Fibroblast of mammary gland (primary cell): ENCODE measurements around the gene TCF23.
A peak's percentile ranks its signal among the peaks of the same experiment; 100 is the strongest.

ENCODE experiments used
- DNase-seq: peaks from one replicate; pipeline ENCODE4 v3.0.0-alpha.2; 2010; ENCODE audit warnings: low read depth
- H3K4me3 ChIP-seq: 2 replicates; pipeline ENCODE4 v1.5.1; 2011; ENCODE audit warnings: low read depth, mild to moderate bottlenecking, low read length, moderate library complexity; ENCODE audit not compliant: control insufficient read depth
- CTCF ChIP-seq: conservative IDR thresholded peaks from 2 replicates; pipeline ENCODE4 v1.5.1; 2011; ENCODE audit warnings: low read depth, low read length, inconsistent platforms; ENCODE audit not compliant: control insufficient read depth, insufficient read depth

The TCF23 gene

GRCh38 chr2:27130396-27130795 lies 18.4 kb upstream of the TCF23 start:
- no peak overlapping the region for H3K4me3 ChIP-seq
- no peak for TF ChIP-seq CTCF
- no peak for DNase-seq

- no peak for DNase-seq
- no peak overlapping the region for H3K4me3 ChIP-seq
- TF ChIP-seq CTCF = no peak
Observed at GRCh38 chr2:27131429-27131828, 17.4 kb upstream of the TCF23 start.

GRCh38 chr2:27133195-27133875 lies 15.5 kb upstream of the TCF23 start:
- H3K4me3 ChIP-seq = peak overlapping the region; percentile 88
- DNase-seq = no peak

DNA sequence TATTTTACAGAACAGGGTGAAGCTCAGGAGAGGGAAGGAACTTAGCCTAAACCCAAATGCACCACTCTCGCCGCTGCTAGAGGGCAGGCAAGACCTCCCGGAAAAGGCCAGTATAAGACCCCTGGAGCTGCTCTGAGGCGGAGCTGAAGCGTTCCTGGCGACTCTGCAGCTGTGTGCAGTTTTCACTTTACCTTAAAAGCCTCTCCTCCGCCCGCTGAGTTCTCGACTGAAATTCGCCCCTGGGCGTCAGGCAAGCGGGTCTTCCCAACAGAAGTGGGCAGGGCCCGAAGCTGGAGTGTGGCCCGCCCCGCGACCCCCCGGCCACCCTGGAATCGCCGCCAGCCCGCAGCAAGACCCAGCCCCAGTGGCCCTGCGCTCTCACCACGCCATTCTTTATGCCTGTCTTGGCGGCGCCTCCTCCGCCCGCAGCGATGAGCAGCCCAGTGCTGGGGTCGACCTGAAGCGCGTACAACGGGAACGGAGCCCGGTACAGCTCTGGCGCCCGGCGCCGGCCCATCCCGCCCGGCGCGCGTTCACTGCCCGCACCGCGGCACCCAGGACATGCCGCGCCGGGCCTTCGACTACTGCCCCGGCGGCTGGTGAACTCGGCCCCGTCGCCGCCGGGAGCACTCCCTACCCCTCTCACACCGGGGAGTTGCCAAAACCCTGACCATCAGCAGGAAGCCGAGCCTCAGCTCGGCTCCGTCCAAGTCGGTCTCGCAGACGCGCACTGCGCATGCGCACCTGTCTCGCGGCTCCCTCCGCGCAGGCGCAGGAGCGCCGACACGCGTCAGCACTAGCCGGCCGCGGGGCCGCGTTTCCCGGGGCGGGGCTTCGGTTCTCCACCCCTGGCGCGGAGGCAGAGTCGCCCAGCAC lies 14.7 kb upstream of the TCF23 start, which contains the start of gene PREB:
Gene PREB (minus strand): TSS at position 732 of the 876 bp plus-strand sequence. CDS start 215 bp downstream, at position 517.
- DNase-seq = peak; percentile 92
- peak; percentile 40 for TF ChIP-seq CTCF

More at GRCh38 chr2:27133195-27133875, 15.5 kb upstream of the TCF23 start:
- no peak for TF ChIP-seq CTCF

GRCh38 chr2:27134781-27135477 lies 13.9 kb upstream of the TCF23 start:
- peak overlapping the region; percentile 15 for H3K4me3 ChIP-seq
- no peak for TF ChIP-seq CTCF
- no peak for DNase-seq

More for the DNA sequence above, 14.7 kb upstream of the TCF23 start, which contains the start of gene PREB:
- peak within 1 kb of the TSS; percentile 88 for H3K4me3 ChIP-seq

GRCh38 chr2:27135478-27135955 lies 13.3 kb upstream of the TCF23 start:
- no peak for DNase-seq
- H3K4me3 ChIP-seq = no peak overlapping the region
- TF ChIP-seq CTCF = no peak
